ENCODE data around the gene SFXN2.

DNA sequence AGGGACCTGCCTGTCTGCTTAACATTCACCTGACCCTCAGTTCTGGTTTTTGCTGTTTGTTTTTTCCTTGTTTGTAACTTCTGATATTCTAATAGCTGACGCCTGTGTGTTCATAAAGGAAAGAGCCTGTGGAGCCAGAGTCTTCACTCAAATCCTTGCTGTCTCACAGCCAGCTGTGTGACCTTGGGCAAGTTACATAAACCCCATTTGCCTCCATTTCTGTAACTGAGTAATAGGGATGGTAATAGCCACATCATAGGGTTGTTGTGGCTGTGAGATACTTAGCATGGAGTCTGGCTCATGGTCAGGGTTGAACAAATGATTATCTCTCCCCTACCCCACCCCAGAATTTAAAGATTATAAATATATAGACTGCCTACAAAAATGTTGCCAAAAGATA is 56.4 kb downstream of the SFXN2 start:
- TF ChIP-seq, protein P1, sequence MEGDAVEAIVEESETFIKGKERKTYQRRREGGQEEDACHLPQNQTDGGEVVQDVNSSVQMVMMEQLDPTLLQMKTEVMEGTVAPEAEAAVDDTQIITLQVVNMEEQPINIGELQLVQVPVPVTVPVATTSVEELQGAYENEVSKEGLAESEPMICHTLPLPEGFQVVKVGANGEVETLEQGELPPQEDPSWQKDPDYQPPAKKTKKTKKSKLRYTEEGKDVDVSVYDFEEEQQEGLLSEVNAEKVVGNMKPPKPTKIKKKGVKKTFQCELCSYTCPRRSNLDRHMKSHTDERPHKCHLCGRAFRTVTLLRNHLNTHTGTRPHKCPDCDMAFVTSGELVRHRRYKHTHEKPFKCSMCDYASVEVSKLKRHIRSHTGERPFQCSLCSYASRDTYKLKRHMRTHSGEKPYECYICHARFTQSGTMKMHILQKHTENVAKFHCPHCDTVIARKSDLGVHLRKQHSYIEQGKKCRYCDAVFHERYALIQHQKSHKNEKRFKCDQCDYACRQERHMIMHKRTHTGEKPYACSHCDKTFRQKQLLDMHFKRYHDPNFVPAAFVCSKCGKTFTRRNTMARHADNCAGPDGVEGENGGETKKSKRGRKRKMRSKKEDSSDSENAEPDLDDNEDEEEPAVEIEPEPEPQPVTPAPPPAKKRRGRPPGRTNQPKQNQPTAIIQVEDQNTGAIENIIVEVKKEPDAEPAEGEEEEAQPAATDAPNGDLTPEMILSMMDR (IDR thresholded peaks at IDR 0.05) = no peak
- no peak for TF ChIP-seq POLR2A (IDR thresholded peaks at IDR 0.05)

Data from tibial nerve (tissue), 3 donors.